ENCODE data around the gene CPN2.

Gene CPN2

DNA sequence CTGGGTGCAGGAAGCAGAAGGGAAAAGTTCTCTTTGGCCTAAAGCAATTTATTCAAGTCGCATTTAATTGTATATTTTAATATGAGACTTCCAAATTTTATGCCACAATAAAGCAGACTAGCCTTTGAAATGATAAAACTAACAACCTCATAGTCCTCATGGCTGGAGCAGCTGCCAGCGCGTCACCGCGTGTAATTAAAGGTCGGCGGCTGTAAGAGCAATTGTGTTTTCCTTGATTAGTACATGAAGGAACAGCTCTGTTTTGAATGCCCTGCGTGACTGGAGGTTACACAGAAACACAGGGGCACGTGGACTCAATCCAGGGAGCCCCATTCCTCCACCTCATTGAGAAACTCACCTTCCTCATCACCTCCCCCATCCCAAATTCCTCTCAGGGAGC, 28.5 kb upstream of the CPN2 start:
- DNase-seq, result no peak

- DNase-seq, result no peak
Measured at GRCh38 chr3:194379231-194379630, 28.1 kb upstream of the CPN2 start.

- no peak for DNase-seq
Measured at GRCh38 chr3:194377708-194378107, 26.6 kb upstream of the CPN2 start.

DNA sequence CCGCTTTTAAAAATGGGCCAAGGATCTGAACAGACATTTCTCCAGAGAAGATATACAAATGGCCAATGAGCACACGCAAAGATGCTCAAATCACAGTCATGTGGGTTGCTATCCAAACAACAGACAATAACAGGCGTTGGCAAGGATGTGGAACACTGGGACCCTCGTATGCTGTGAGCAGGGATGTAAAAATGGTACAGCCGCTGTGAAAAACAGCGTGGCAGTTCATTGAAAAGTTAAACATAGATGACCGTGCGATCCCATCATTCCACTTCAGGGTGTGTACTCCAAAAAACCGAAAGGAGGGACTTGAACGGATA, 25.1 kb upstream of the CPN2 start:
- DNase-seq, result no peak

DNA sequence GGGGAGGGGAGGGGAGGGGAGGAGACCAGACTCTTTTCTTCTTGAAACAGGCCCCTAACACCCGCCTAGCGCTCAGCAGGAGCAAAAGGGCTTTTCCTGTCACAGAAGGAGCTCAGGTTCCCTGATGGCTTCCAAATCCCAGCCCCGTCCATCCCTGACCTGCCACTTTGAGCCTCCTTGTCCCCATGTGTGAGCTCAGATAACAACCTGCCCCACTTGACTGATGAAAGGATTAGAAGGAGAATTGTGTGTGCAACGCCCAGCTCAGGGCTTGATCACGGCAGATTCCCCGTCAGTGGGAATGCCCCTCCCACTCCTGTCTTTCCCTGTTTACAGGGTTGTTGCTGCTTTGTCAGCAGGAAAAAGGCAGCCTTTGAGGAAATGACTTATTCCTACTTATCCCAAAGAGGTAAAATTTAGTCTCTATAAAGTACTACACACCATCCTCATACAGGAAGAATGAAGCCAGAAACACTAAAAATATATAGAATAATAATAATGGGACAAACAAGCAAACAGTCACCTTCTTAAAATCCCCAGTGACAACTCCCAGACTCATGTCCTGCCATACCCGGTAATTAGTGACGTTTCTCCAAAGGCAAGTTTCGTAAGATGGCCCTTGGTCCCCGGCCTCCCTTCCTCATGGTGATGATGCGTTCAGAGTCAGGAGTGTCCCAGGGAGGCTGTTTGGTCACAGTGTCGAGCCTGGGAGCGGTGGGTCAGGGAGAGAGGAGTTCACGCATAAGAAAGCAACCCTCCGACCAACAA, 24.5 kb upstream of the CPN2 start:
- no peak for DNase-seq

- DNase-seq, result no peak
Measured at GRCh38 chr3:194374935-194375334, 23.8 kb upstream of the CPN2 start.

GRCh38 chr3:194373899-194374298, 22.8 kb upstream of the CPN2 start:
- no peak for DNase-seq

DNA sequence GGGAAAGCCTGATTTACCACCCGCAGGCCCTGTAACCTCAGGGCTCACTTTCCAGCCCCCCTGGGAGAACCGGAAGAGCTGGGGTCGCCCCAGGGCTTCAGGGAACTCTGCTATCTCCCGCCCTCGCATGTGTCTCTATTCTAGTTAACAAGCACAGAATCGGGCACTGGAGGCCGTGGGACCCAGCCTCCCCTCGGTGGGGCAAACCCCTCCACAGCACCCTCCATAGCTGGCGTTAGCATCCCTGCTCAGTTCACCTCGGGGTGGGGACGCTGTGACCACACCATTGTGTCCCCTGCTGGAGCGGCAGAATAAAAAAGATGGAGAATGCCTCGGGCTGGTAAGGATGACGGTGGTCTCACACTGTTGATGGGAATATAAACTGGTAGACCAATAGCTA, 21.9 kb upstream of the CPN2 start:
- no peak for DNase-seq

- DNase-seq, result no peak
Measured at GRCh38 chr3:194370753-194371152, 19.6 kb upstream of the CPN2 start.

DNA sequence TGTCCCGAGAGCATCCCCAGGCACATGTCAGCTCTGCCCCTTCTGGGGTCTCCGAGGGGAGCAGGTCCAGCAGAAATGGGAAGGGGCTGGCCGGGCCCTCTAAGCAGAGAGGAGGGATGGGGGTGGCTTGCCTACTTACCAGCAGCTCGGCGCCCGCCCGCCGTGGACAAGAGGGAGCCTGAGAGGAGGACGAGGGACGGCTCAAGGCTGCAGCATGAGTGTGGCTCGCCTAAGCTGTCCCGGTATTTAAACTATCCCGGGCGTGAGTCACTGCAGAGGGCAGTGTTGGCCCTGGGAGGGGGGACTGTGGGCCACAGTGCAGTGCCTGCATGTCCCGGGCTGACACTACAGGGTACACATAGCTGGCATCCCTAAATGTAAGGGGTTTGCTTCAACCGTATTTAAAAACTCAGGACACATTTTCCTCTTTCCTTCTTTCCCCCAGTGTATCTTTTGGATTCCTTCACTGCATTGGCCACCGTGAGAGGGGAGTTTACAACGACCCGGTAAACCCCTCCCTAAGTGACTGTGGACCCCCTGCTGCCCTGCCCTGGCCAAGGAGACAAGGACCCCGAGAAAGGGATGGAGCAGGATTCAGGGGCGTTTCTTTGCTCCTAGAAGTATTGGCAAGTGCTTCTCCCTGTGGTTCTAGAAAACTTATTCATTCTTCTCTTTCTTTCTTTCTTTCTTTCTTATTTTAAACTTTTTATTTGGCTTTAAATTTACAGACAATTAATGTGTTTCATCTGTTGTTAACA, 18.6 kb upstream of the CPN2 start, which contains the start of gene LRRC15:
TSS of gene LRRC15 (minus strand) at position 222 of the 758 bp plus-strand sequence. CDS start 8,700 bp downstream, outside the sequence.
- DNase-seq, result no peak

- no peak for DNase-seq
Measured at GRCh38 chr3:194368918-194369317, 17.8 kb upstream of the CPN2 start.

DNA sequence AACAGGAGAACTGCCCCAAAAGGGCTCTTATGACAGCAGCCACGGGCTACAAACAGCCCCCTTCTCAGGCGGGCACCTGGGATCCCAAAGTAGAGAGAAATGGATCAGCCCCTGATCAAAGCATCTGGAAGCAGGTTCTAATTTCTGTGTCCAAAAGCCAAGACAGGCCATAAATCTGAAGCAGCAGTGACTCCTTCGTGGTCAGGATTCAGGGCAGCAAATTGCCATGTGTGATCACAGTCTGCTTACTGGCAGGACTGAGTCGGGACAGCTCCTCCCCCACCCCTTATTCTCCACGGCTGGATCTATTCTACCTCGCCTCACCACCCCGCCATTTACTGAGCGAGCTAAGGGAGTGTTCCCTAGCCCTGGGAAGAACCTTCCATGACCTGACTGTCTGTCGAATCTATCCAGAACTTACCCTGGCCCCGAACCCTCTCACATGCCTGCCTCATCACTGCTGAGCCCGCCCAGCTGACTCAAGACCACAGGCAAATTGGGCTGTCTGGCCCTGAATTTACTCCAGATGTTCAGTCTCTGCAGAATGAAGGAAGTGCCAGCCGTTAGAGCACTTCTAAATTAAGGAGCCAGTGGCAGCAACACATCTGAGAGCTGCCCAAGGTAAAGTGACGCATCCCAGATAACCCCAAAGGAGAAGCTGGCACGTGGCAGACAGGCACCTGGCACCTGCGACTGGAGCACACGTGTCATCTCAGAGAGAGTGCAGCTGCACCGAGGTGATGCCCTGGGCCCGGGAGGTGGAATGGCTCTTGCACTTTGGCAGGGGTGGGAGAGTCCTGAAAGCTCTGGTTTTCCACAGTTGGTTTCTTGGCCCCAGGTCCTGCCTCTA, 17.1 kb upstream of the CPN2 start:
- no peak for DNase-seq

DNA sequence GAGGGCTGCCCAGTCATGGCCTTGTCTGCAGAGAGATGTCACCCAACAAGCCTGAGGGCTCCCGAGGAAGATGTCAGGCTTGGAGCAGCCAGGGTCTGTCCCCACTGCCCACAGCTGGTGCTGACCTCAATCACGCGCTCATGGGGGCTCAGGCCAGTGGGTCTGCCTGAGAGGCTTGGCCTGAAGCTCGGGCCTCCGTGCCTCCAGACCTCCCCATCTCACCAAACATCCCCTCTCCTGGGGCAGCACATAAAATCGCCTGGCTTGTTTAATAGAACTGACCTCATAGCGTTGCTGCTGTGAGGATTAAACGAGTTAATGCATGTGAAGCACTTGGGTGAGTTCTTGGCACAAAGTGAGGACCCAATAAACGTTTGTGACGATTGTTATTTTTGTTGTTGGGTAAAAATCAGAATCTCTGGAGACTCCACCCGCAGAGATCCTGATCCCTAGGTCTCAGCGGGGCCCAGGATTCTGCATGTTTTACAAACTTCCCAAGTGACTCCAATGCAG, 14.9 kb upstream of the CPN2 start:
- DNase-seq, result no peak

GRCh38 chr3:194365526-194365925, 14.4 kb upstream of the CPN2 start:
- DNase-seq, result no peak

DNA sequence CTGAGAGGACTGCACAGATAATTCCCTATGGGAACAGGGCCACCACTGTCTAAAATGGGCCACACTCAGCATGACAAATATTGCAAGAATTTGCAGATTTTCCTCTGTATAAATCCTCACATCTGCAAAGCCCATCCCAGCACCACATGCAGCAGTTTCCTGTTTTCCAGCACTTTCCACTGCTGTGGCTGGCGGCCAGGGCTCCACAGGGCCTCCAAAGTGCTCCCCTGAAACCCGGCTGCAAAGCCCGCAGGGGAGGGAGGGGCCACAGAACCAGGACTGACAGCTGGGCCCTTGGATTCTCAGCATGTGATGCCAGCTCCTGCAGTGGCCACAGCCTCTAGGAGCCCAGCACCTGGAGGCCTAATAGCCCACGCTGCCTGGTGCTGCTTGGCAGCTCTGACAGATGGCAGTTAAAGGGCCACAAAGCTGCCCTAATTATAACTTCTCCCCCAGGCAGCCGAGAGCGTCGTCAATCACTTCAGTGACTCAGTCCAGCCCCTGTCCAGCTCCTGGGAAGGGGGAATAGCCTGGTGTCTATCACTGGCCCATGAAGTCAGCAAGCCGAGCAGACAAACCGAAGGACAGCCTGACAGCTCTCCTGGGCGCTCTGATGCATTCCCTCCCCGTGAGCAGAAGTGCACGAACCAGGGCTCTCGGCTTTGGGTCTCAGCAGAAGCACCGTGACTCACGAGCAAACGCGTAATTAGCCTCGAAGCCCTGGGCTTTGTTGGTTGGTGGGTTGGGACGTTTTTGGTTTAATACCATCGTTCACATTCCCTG, 13.7 kb upstream of the CPN2 start:
- DNase-seq, result no peak

DNA sequence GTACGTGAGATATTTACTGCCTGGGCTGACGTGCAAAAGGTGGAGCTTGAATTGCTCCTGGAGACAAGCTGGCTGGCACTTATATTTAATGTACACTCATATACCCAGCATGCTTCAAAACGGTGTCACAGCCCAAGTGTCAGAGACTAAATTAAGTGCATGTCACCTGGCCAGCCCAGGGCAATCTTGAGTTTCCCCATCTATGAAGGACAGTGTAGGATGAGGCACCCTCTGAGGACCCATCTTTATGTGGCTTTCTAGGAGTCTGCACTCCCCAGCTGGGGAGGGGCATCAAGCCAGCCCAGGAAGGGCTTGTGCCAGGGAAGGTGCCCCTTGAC, 13.2 kb upstream of the CPN2 start:
- no peak for DNase-seq

DNA sequence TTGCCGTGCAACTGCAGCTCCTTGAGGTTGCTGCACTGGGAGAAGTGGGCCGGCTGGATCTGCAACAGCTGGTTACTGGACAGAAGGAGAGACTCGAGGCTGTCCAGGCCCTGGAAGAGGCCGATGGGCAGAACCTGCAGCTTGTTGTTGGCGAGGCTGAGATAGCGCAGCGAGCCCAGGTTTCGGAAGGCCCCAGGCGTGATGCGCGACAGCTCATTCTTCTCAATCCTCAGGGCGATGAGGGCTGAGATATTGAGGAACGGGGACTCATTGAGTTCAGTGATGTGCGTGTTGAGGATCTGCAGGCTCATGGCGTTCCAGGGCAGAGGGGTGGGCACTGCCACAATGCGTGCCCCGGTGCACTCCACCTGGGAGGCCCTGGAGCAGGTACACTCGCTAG, 9.4 kb upstream of the CPN2 start:
- no peak for DNase-seq

DNA sequence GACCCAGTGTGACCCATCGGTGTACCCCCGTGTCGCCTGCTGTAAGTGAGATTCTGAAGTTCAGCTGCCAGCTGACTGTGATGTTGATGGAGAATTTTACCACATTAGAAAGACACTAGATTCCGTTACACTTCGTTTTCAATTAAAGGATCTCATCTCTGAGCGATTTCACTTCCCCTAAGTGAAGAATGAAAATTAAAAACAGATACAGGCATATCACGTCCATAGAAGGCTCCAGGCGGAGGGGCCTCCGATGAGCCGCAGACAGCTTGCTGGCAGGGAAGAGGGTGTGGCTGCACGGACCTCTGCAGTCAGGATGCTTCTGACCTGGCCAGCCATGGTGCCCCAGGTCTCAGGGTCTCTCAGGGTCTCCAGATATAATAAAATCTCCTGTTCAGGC, 6.6 kb upstream of the CPN2 start:
- DNase-seq, result no peak

GRCh38 chr3:194355379-194355778, 4.3 kb upstream of the CPN2 start:
- DNase-seq, result no peak

DNA sequence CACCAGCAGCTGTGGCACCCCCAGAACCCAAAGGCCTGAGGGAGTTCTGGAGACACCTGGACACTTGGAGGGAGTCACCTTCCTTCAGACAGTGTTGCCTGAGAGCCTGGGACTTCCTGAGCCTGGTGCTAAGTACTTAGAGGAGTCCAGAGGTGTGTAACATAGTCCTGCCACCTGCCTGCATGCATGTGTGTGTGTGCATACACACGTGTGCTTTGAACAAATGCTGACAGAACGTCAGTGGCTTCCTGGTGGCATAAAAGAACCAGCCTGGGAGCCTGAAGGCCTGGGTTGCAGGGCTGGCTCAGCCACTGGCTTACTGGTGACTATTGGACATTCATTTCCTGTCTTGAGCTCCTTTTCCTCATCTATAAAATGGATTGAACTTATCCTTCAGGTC, 3.2 kb upstream of the CPN2 start:
- no peak for DNase-seq

GRCh38 chr3:194352667-194353246, 1.6 kb upstream of the CPN2 start:
- no peak for DNase-seq

DNA sequence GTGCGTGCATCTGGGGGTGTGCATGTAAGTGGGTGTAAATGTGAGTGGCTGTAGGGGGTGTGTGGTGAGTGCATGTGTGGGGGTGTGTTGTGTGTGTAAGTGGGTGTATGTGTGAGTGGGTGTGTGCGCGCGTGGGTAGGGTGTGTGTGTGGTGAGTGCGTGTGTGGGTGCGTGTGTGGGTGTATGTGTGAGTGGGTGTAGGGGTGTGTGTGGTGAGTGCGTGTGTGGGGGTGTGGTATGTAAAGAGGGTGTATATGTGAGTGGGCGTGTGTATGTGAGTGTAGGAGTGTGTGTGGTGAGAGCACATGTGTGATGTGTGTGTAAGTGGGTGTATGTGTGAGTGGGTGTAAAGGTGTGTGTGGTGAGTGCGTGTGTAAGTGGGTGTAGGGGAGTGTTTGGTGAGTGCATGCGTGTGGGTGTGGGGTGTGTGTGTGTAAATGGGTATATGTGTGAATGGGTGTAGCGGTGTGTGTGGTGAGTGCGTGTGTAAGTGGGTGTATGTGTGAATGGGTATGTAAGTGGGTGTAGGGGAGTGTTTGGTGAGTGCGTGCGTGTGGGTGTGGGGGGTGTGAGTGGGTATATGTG, 916 bp upstream of the CPN2 start:
- no peak for DNase-seq
